Naive B cell (primary cell): Measurements from ENCODE around the gene SCGB2B2. TPM values are rescaled to one million over a fixed set of nuclear protein-coding genes. Genes with fewer than 3 reads are reported as not detected.
A peak's percentile ranks its signal among the peaks of the same experiment; 100 is the strongest.

Experiments
- ATAC-seq, 2 donors: fragments of 150-1000 bp; cut with Tn5 transposase; 2 replicates each; pipeline ENCODE4 v1.10.0; 2021; ENCODE audit warnings: low read depth in 2 of 2, mild to moderate bottlenecking in 2 of 2, moderate library complexity in 2 of 2
- DNase-seq: peaks from one replicate; pipeline ENCODE4 v3.0.0; 2022
- H3K27ac Mint-ChIP-seq, 6 donors: one replicate each; pipeline ENCODE4 v1.8.0; 2020 to 2022; ENCODE audit warnings: mild to moderate bottlenecking in 6 of 6, mixed read lengths in 6 of 6, moderate library complexity in 5 of 6, inconsistent platforms in 2 of 6
- H3K27me3 Mint-ChIP-seq, 3 donors: one replicate each; pipeline ENCODE4 v1.8.0; 2021 to 2022; ENCODE audit warnings: mixed read lengths in 3 of 3, mild to moderate bottlenecking in 1 of 3
- H3K36me3 Mint-ChIP-seq, 2 donors: one replicate each; pipeline ENCODE4 v1.8.0; 2020 to 2022; ENCODE audit warnings: mixed read lengths in 2 of 2, inconsistent platforms in 1 of 2, mild to moderate bottlenecking in 1 of 2
- H3K4me1 Mint-ChIP-seq, 3 donors: one replicate each; pipeline ENCODE4 v1.8.0; 2020 to 2022; ENCODE audit warnings: mixed read lengths in 3 of 3, inconsistent platforms in 1 of 3, mild to moderate bottlenecking in 1 of 3, moderate library complexity in 1 of 3
- H3K4me3 Mint-ChIP-seq, 8 donors: one replicate each; pipeline ENCODE4 v1.8.0; 2020 to 2022; ENCODE audit warnings: mild to moderate bottlenecking in 8 of 8, mixed read lengths in 8 of 8, moderate library complexity in 8 of 8, inconsistent platforms in 2 of 8
- H3K9me3 Mint-ChIP-seq, 7 donors: one replicate each; pipeline ENCODE4 v1.8.0; 2020 to 2022; ENCODE audit warnings: mixed read lengths in 7 of 7, mild to moderate bottlenecking in 5 of 7, inconsistent platforms in 2 of 7, moderate library complexity in 1 of 7
- polyA plus RNA-seq, 6 donors: library from polyadenylated mRNA; unstranded; fragments of 300-500 nt; fragmentation: Illumina TruSeq; gene quantifications; one replicate each; pipeline ENCODE4 v1.2.3, GENCODE V29; 2021; ENCODE audit warnings: low read depth in 6 of 6

SCGB2B2 gene
- polyA plus RNA-seq, 6 donors from 2014 or later: not detected

GRCh38 chr19:34644991-34645461 lies 31.9 kb downstream of the SCGB2B2 start:
- ATAC-seq: no peak
- no peak for DNase-seq
- Mint-ChIP-seq H3K27ac (no peak overlapping the region), H3K4me1 (no peaks in the 10 kb centered on the region), H3K36me3 (peaks cover 0 to 8% of the 10 kb centered on the region in 2 donors), H3K4me3 (no peak overlapping the region), H3K27me3 (peaks cover 5 to 16% (median 9%) of the 10 kb centered on the region in 3 donors), H3K9me3 (peaks cover 0 to 2% (median 0%) of the 10 kb centered on the region in 7 donors)

- peaks cover 0 to 3% of the 10 kb centered on the region in 2 donors for H3K36me3 Mint-ChIP-seq
- DNase-seq (no peak), ATAC-seq (no peak)
- no peak overlapping the region for H3K27ac Mint-ChIP-seq
- no peak overlapping the region for H3K4me3 Mint-ChIP-seq
- peaks cover 0 to 5% (median 0%) of the 10 kb centered on the region in 3 donors for H3K4me1 Mint-ChIP-seq
- no peaks in the 10 kb centered on the region for H3K9me3 Mint-ChIP-seq
- H3K27me3 Mint-ChIP-seq: peaks cover 0 to 5% (median 4%) of the 10 kb centered on the region in 3 donors
These were observed 34.7 kb downstream of the SCGB2B2 start for GRCh38 chr19:34642241-34642640.

GRCh38 chr19:34639491-34640085 lies 37.4 kb downstream of the SCGB2B2 start:
- H3K27me3 Mint-ChIP-seq: peaks cover 0 to 5% (median 0%) of the 10 kb centered on the region in 3 donors
- H3K4me3 Mint-ChIP-seq: no peak overlapping the region
- H3K4me1 Mint-ChIP-seq: peaks cover 0 to 5% (median 0%) of the 10 kb centered on the region in 3 donors
- peaks cover 0 to 17% (median 11%) of the 10 kb centered on the region in 7 donors for H3K9me3 Mint-ChIP-seq
- H3K36me3 Mint-ChIP-seq: peaks cover 0 to 8% of the 10 kb centered on the region in 2 donors
- DNase-seq: peak; percentile 50
- H3K27ac Mint-ChIP-seq: peak overlapping the region in 2 of 6 donors; percentile 28 to 84
- ATAC-seq: peak; percentile 55 to 72

- no peak overlapping the region for H3K27ac Mint-ChIP-seq
- DNase-seq (no peak), ATAC-seq (no peak)
- no peak overlapping the region for H3K4me3 Mint-ChIP-seq
- H3K9me3 Mint-ChIP-seq: peaks cover 0 to 31% (median 19%) of the 10 kb centered on the region in 7 donors
- H3K36me3 Mint-ChIP-seq: peaks cover 0 to 8% of the 10 kb centered on the region in 2 donors
- no peaks in the 10 kb centered on the region for H3K4me1 Mint-ChIP-seq
- H3K27me3 Mint-ChIP-seq: no peaks in the 10 kb centered on the region
These were observed 43.2 kb downstream of the SCGB2B2 start for GRCh38 chr19:34633802-34634201.

Other genes starting within 250 kb of the SCGB2B2 start
- gene UBA2, start 248.8 kb downstream of the SCGB2B2 start, polyA plus RNA-seq: 10 to 100 TPM; 84.2 to 91.7 (median 86.7) TPM
- gene WTIP, start 195.4 kb downstream of the SCGB2B2 start, polyA plus RNA-seq: under 1 TPM in 1 of 6 donors, not detected in 5; 0.01 TPM
- 10 to 100 TPM; 15.8 to 25.0 (median 22.8) TPM for gene ZNF302, start 519 bp upstream of the SCGB2B2 start, polyA plus RNA-seq
- 10 to 100 TPM; 17.3 to 37.6 (median 33.7) TPM for gene ZNF181, start 57.1 kb upstream of the SCGB2B2 start, polyA plus RNA-seq
- gene ZNF599, start 96.1 kb upstream of the SCGB2B2 start, polyA plus RNA-seq: 10 to 100 TPM in 1 of 6 donors, 1 to 10 TPM in 5; 6.5 to 13.9 (median 8.1) TPM
- 1 to 10 TPM in 5 of 6 donors, not detected in 1; 2.9 to 8.2 (median 4.9) TPM for gene ZNF30, start 249.7 kb upstream of the SCGB2B2 start, polyA plus RNA-seq